PFSK-1 (cell line): ENCODE measurements around the gene TAGLN3.

Experiments
- FOXP2 ChIP-seq: optimal IDR thresholded peaks from 2 replicates; pipeline ENCODE3; 2011; ENCODE audit warnings: borderline replicate concordance, control low read depth, inconsistent platforms; ENCODE audit not compliant: insufficient read depth; ENCODE audit errors: extremely low read length, extremely low read depth
- POLR2AphosphoS5 ChIP-seq: IDR thresholded peaks from 2 replicates; pipeline ENCODE4 v1.6.1; 2012; ENCODE audit warnings: low read depth, mild to moderate bottlenecking, control low read depth, low read length, moderate library complexity
- SIN3A ChIP-seq: IDR thresholded peaks from 2 replicates; pipeline ENCODE4 v1.6.1; 2012; ENCODE audit warnings: mild to moderate bottlenecking, low read length, moderate library complexity, borderline replicate concordance; ENCODE audit not compliant: insufficient read depth
- TAF1 ChIP-seq: IDR thresholded peaks from 2 replicates; pipeline ENCODE4 v1.6.1; 2012; ENCODE audit warnings: low read length, control low read depth, borderline replicate concordance; ENCODE audit not compliant: insufficient read depth
- TF ChIP-seq, protein P1 (sequence below), 2 experiments: IDR thresholded peaks; 2 replicates each; pipeline versions ENCODE4 v1.6.1 to v1.8.0; 2011 to 2012; ENCODE audit warnings: low read depth in 2 of 2, low read length in 2 of 2, control low read depth in 1 of 2, inconsistent platforms in 1 of 2, mild to moderate bottlenecking in 1 of 2, moderate library complexity in 1 of 2; ENCODE audit not compliant: insufficient read depth in 1 of 2

DNA sequence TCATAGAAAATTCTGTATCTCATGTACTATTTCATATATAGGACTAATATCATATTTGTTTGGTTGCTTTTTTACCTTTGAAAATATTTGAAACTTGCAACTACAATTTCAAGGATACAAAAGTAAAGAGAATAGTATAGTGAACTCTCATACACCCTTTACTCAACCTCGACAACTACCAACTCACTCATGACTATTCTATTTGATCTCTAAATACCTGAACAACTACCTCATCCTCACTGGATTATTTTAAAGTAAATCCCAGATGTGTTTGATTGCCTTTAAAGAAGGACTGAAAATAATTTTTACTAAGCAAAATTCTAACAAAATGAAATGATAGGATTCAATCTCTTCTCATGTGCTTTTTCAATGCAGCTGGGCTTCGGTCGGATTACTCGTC is 47.9 kb downstream of the TAGLN3 start:
- no peak for TF ChIP-seq POLR2AphosphoS5
- TF ChIP-seq SIN3A, result no peak
- TF ChIP-seq, protein P1, sequence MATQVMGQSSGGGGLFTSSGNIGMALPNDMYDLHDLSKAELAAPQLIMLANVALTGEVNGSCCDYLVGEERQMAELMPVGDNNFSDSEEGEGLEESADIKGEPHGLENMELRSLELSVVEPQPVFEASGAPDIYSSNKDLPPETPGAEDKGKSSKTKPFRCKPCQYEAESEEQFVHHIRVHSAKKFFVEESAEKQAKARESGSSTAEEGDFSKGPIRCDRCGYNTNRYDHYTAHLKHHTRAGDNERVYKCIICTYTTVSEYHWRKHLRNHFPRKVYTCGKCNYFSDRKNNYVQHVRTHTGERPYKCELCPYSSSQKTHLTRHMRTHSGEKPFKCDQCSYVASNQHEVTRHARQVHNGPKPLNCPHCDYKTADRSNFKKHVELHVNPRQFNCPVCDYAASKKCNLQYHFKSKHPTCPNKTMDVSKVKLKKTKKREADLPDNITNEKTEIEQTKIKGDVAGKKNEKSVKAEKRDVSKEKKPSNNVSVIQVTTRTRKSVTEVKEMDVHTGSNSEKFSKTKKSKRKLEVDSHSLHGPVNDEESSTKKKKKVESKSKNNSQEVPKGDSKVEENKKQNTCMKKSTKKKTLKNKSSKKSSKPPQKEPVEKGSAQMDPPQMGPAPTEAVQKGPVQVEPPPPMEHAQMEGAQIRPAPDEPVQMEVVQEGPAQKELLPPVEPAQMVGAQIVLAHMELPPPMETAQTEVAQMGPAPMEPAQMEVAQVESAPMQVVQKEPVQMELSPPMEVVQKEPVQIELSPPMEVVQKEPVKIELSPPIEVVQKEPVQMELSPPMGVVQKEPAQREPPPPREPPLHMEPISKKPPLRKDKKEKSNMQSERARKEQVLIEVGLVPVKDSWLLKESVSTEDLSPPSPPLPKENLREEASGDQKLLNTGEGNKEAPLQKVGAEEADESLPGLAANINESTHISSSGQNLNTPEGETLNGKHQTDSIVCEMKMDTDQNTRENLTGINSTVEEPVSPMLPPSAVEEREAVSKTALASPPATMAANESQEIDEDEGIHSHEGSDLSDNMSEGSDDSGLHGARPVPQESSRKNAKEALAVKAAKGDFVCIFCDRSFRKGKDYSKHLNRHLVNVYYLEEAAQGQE (IDR thresholded peaks at IDR 0.05; ENCODE audit: insufficient read depth in 1 of 2, low read depth in 2 of 2, low read length in 2 of 2), result no peak
- no peak for TF ChIP-seq TAF1
- no peak for TF ChIP-seq FOXP2
